NCI-H1694 treated with DMSO at 0.1 percent for 48 hours (cell line): ENCODE data around the gene OR2A42.
"Not testable (repeated sequence)": the region's sequence is repeated elsewhere in the genome, so short reads cannot be mapped to it uniquely, and the experiment has no call there.

Source experiments
- DNase-seq: peaks from one replicate; lab custom pipeline; 2025; lab: John Stamatoyannopoulos, UW

OR2A42 gene

DNA sequence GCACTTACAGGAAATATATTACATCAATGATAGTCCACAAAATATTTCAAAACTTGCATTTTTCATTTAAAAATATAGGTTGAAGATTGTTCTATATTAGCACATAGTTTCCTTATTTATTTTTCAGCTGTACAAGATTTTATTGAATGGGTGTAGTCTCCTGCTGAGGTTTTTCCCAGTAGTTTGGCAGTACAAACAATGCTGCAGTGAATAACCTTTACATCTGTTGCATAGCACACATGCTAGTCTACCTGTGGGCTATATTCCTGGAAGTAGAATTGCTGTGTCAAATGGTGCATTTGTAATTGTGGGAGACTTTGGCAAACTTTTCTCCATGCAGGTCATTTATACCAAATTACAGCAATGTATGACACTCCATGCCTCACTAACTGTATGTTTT, 18.9 kb downstream of the OR2A42 start:
- DNase-seq, result not testable (repeated sequence)

DNA sequence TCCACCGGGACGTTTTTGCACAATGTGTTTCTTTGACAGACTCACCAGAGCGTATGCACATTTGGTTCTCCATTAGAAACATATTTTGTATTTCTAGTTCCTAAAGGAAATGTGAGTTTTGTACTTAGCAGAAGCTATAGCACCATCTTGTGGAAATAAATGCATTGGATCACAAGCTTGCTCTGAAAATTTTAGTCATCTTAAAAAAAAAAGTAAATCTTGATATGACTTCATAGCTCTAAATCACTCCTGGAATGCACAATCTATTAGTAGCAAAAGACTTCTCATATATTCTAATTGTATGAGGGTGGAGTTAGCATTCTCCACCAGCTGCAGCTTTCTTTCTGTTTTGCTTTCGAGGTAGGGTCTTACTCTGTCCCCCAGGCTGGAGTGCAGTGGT, 20.3 kb downstream of the OR2A42 start:
- DNase-seq, result not testable (repeated sequence)

- not testable (repeated sequence) for DNase-seq
Observed at GRCh38 chr7:144218581-144218980, 20.8 kb downstream of the OR2A42 start.

GRCh38 chr7:144217200-144217599, 22.2 kb downstream of the OR2A42 start:
- DNase-seq, result not testable (repeated sequence)

DNA sequence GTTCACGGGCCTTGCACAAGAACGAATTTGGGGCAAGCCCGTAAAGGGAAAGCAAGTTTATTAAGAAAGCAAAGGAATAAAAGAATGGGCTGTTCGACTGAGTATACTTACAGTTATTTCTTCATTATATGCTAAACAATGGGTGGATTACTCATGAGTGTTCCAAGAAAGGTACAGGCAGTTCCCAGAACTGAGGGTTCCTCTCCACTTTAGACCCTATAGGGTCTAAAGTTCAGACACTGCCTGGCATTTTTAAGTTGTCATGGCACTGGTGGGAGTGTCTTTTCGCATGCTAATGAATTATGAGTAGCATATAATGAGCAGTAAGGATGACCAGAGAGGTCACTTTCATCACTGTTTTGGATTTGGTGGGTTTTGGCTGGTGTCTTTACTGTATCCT, 34.1 kb downstream of the OR2A42 start:
- not testable (repeated sequence) for DNase-seq

DNA sequence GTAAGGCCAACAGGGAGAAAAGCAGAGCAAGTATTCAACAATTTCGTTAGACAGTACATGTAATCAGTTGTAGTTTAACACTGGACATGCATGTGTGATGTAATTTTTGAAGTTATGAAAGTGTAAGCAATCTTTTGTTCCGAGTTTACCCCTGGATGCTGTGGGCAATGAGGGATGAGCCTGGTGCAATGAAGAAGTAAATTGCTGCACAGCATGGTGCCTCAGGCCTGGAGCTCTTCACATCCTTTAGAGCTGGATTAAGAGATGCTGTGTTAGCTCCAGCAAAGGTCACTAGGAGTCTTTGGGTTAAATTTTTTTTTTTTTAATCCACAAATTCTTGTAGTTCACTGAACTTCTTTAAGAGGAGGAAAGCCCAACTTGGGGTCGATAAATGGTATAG, 36.3 kb downstream of the OR2A42 start:
- not testable (repeated sequence) for DNase-seq

- DNase-seq, result not testable (repeated sequence)
Observed at GRCh38 chr7:144201978-144202377, 37.4 kb downstream of the OR2A42 start.

DNA sequence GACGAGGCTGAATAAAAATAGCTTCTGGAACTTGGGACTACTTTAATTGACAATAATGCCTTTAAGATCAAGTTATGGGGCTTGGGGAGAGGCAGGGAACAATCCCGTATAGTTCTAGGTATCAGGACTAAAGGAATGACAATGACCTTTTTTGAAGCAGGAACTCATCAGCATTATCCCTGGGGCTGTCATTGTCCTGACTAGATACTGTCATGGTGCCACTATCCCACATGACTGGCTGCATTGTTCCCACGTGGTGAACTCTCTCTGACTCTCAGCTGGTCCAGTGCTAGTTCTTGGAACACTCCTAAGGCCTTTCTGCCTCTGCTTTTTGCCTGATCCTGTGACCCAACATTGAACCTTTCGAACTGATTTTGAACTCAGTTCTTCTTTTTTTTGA, 40.5 kb downstream of the OR2A42 start:
- DNase-seq, result not testable (repeated sequence)

DNA sequence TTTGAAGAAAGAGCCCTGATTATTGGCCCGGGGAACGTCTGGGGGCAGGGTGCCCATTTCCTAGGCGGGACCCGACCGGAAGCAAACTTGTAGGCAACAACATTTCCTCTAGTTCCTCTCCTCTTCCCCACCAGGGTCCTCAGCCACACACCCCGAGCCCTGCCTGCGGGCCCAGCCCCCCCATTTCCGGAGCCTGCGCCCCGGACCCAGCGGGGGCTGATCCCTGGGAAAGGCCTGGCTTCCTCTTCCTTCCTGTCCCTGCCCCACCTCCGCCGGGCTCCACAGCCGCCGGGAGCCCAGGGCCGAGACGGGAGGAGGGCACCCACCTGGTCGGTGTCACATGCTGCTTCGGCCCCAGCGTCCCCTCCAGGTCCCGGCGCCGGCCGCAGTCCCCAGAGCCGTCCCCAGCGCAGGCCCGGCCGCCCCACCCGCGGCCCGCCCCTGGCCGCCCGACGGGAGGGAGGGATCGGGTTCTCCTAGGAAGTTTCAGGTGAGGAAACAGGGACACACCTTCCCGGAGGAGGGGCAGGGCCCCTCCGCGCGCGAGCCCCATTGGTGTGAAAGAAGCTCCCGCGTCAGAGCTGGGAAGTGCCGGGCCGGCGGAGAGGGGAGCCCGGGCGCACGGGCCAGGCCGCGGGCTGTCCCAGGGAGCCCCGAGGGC, 44.1 kb downstream of the OR2A42 start, which contains the start of gene ARHGEF35:
ARHGEF35 (minus strand) TSS at position 622 of the 661 bp plus-strand sequence. CDS start 7,450 bp downstream, outside the sequence.
- DNase-seq, result not testable (repeated sequence)

DNA sequence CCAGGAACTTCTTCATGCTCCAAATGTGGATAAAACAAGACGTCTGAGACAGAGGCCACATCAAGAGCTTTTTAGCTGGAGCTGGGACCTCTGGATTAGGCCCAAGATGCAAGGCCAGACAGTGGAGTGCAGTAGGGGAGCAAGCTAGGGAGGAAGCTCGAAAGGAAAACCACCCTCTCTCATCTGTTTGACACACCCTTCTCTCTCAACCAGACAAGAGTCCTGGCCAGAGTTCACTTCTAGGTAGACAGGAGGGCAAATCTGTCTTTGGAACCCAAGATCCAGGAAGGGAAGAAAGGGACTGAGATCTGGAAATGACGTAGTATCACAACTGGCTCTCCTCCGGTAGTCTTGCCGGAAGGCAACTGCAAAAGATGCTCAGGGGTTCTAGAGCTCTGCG, 45.0 kb downstream of the OR2A42 start:
- not testable (repeated sequence) for DNase-seq

DNA sequence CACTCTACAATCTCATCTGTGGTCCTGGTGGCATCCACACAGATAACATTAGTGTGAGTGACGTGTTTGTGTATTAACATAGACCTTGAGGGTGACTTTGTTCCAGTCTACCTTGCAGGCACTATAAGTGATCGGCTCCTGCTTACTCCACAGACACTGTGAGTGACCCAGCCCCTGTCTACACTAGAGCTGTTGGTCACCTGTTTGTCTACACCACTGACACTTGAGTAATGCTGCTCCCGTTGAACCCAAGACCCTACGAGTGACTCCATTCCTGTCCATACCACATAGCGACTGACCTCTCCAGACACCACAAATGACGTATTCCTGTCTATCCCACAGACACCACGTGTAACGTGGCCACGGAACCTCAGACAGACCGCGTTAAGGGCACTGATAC, 45.6 kb downstream of the OR2A42 start:
- not testable (repeated sequence) for DNase-seq

- not testable (repeated sequence) for DNase-seq
Observed at GRCh38 chr7:144188578-144189171, 50.7 kb downstream of the OR2A42 start.

DNA sequence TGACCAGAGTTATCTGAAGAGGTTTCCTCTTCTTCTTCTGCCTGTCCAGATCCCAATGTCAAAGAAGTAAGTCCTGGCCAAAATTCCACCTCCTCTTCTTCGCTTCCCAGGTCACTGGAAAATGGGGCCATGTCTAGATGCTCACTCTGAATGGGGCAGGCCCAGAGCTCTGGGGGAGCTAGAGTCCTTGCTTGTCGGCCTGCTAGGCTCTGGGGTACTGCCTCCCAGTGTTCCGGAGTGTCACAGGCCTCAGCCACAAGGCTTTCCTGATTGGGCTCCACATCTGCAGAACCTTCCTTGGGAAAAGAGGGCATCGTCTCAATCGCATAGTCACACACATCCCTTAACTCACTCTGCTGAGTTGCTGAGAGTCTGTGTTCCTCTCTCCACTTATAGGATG, 51.6 kb downstream of the OR2A42 start:
- DNase-seq, result not testable (repeated sequence)

DNA sequence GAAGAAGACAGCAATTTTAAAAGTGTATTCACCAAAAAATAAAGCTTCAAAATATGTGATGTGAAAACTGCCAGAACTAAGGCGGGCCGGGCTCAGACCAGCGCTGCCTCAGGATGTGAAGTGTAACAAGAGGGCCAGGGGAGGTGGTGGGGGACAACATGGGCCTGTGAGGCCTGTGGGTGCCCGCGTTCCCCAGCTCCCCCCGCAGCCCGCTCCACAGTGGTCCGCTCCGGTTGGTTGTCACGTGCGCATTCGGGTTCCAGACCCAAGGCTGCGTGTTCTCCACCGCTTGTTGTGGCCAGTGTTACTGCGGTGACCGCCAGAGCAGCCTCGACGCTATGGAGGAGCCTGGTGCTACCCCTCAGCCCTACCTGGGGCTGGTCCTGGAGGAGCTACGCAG, 56.2 kb downstream of the OR2A42 start, which contains the start of gene CTAGE4:
CTAGE4 (plus strand) TSS at position 301 of the 400 bp plus-strand sequence; CDS start at position 339, 38 bp downstream.
- not testable (repeated sequence) for DNase-seq

- not testable (repeated sequence) for DNase-seq
Observed at GRCh38 chr7:144179165-144179479, 60.3 kb downstream of the OR2A42 start.

- DNase-seq, result peak; percentile 4
Observed at GRCh38 chr7:144178380-144179164, 60.8 kb downstream of the OR2A42 start.
